ENCODE results near the gene CXCL5.
"Not testable (repeated sequence)": the region's sequence is repeated elsewhere in the genome, so short reads cannot be mapped to it uniquely, and the experiment has no call there.

The CXCL5 gene

GRCh38 chr4:73974352-73974751, 24.1 kb downstream of the CXCL5 start:
- no peak for DNase-seq (ENCODE audit: low read depth in 2 of 2, low spot score in 1 of 2)

- no peak for DNase-seq (ENCODE audit: low read depth in 2 of 2, low spot score in 1 of 2)
Measured at GRCh38 chr4:73970945-73971344, 27.5 kb downstream of the CXCL5 start.

- no peak for DNase-seq (ENCODE audit: low read depth in 2 of 2, low spot score in 1 of 2)
Measured at GRCh38 chr4:73970011-73970410, 28.5 kb downstream of the CXCL5 start.

- no peak for DNase-seq (ENCODE audit: low read depth in 2 of 2, low spot score in 1 of 2)
Measured at GRCh38 chr4:73967866-73968265, 30.6 kb downstream of the CXCL5 start.

- DNase-seq (ENCODE audit: low read depth in 2 of 2, low spot score in 1 of 2): no peak
Measured at GRCh38 chr4:73964862-73965611, 33.4 kb downstream of the CXCL5 start.

GRCh38 chr4:73962724-73963123, 35.8 kb downstream of the CXCL5 start:
- DNase-seq (ENCODE audit: low read depth in 2 of 2, low spot score in 1 of 2): no peak

GRCh38 chr4:73959041-73959440, 39.4 kb downstream of the CXCL5 start:
- DNase-seq (ENCODE audit: low read depth in 2 of 2, low spot score in 1 of 2): not testable (repeated sequence)

- DNase-seq (ENCODE audit: low read depth in 2 of 2, low spot score in 1 of 2): no peak
Measured at GRCh38 chr4:73952352-73952751, 46.1 kb downstream of the CXCL5 start.

GRCh38 chr4:73950376-73950920, 48.0 kb downstream of the CXCL5 start:
- DNase-seq (ENCODE audit: low read depth in 2 of 2, low spot score in 1 of 2): not testable (repeated sequence)

GRCh38 chr4:73948990-73949706, 49.3 kb downstream of the CXCL5 start:
- no peak for DNase-seq (ENCODE audit: low read depth in 2 of 2, low spot score in 1 of 2)

GRCh38 chr4:73948291-73948690, 50.2 kb downstream of the CXCL5 start:
- DNase-seq (ENCODE audit: low read depth in 2 of 2, low spot score in 1 of 2): no peak

GRCh38 chr4:73947239-73947985, 51.1 kb downstream of the CXCL5 start:
- DNase-seq (ENCODE audit: low read depth in 2 of 2, low spot score in 1 of 2): no peak

GRCh38 chr4:73945674-73946449, 52.6 kb downstream of the CXCL5 start:
- no peak for DNase-seq (ENCODE audit: low read depth in 2 of 2, low spot score in 1 of 2)
